Measurements from ENCODE around the gene GIGYF2. TPM values are rescaled to one million over a fixed set of nuclear protein-coding genes. Genes with fewer than 3 reads are reported as not detected.

Gene GIGYF2
- total and polyA plus RNA-seq, 12 donors = 9.9 to 71.7 (median 66.1) TPM

GRCh38 chr2:232721882-232722281, 24.8 kb downstream of the GIGYF2 start:
- DNase-seq = no peak
- Histone ChIP-seq H3K9me3 (peaks cover 0 to 4% (median 0%) of the 10 kb centered on the region in 11 donors), H3K27me3 (no peaks in the 10 kb centered on the region), H3K27ac (no peak overlapping the region), H3K36me3 (peaks cover 0 to 75% (median 18%) of the 10 kb centered on the region in 9 donors), H3K4me3 (no peak overlapping the region), H3K4me1 (peaks cover 0 to 26% (median 16%) of the 10 kb centered on the region in 9 donors)
- intact Hi-C loops (cut with DNase I) = no loop called here
- no peak for TF ChIP-seq CTCF (IDR thresholded peaks at IDR 0.05)
- 75 to 78% methylated on average over 2 of the region's 2 CpGs for WGBS, 2 donors
- no peak for ATAC-seq

GRCh38 chr2:232723027-232723426, 25.9 kb downstream of the GIGYF2 start:
- peaks cover 0 to 78% (median 24%) of the 10 kb centered on the region in 9 donors for H3K36me3 ChIP-seq
- no peak overlapping the region for H3K27ac ChIP-seq
- 92 to 100% methylated on average over 1 of the region's 1 CpG for WGBS, 2 donors
- H3K4me1 ChIP-seq = peaks cover 0 to 26% (median 17%) of the 10 kb centered on the region in 9 donors
- no peak for ATAC-seq
- no peak for DNase-seq
- intact Hi-C loops (cut with DNase I) = no loop called here
- H3K9me3 ChIP-seq = peaks cover 0 to 4% (median 0%) of the 10 kb centered on the region in 11 donors
- TF ChIP-seq CTCF (IDR thresholded peaks at IDR 0.05) = no peak
- no peaks in the 10 kb centered on the region for H3K27me3 ChIP-seq
- no peak overlapping the region for H3K4me3 ChIP-seq

- intact Hi-C loops (cut with DNase I) = no loop called here
- no peak for DNase-seq
- ATAC-seq = no peak
These were observed 31.7 kb downstream of the GIGYF2 start for GRCh38 chr2:232728785-232729184.

GRCh38 chr2:232731470-232731869, 34.3 kb downstream of the GIGYF2 start:
- no peak for TF ChIP-seq CTCF (IDR thresholded peaks at IDR 0.05)
- no peak for DNase-seq
- no peaks in the 10 kb centered on the region for H3K27me3 ChIP-seq
- no peak overlapping the region for H3K4me3 ChIP-seq
- no peaks in the 10 kb centered on the region for H3K9me3 ChIP-seq
- H3K36me3 ChIP-seq = peaks cover 0 to 84% (median 10%) of the 10 kb centered on the region in 9 donors
- H3K27ac ChIP-seq = no peak overlapping the region
- intact Hi-C loops (cut with DNase I) = no loop called here
- 89 to 94% methylated on average over 2 of the region's 2 CpGs for WGBS, 2 donors
- no peak for ATAC-seq
- peaks cover 0 to 5% (median 0%) of the 10 kb centered on the region in 9 donors for H3K4me1 ChIP-seq

More at GRCh38 chr2:232728785-232729184, 31.7 kb downstream of the GIGYF2 start:
- Histone ChIP-seq H3K4me1 (peaks cover 0 to 5% (median 0%) of the 10 kb centered on the region in 9 donors), H3K36me3 (peaks cover 0 to 84% (median 24%) of the 10 kb centered on the region in 9 donors), H3K27ac (no peak overlapping the region), H3K27me3 (no peaks in the 10 kb centered on the region), H3K4me3 (no peak overlapping the region), H3K9me3 (no peaks in the 10 kb centered on the region)
- TF ChIP-seq CTCF (IDR thresholded peaks at IDR 0.05) = no peak
- WGBS, 2 donors = 95 to 96% methylated on average over 3 of the region's 3 CpGs
